Osteoblast (primary cell): ENCODE results near the gene POT1. TPM values are rescaled to one million over a fixed set of nuclear protein-coding genes. Genes with fewer than 3 reads are reported as not detected.
A peak's percentile ranks its signal among the peaks of the same experiment; 100 is the strongest.

Experiments used
- DNase-seq: peaks from one replicate; pipeline ENCODE4 v3.0.0; 2011; ENCODE audit warnings: low spot score, mixed read lengths; ENCODE audit not compliant: insufficient read length; ENCODE audit errors: missing footprints
- H2AFZ ChIP-seq: 2 replicates; pipeline ENCODE4 v1.6.0; 2011; ENCODE audit warnings: mild to moderate bottlenecking, low read length
- H3K27ac ChIP-seq: 2 replicates; pipeline ENCODE4 v1.5.1; 2011; ENCODE audit warnings: mild to moderate bottlenecking, low read depth, low read length, moderate library complexity
- H3K27me3 ChIP-seq: 2 replicates; pipeline ENCODE4 v1.6.0; 2012; ENCODE audit warnings: mild to moderate bottlenecking, control low read depth, inconsistent platforms, low read length, moderate library complexity; ENCODE audit not compliant: insufficient read depth
- H3K36me3 ChIP-seq: 2 replicates; pipeline ENCODE4 v1.5.1; 2011; ENCODE audit warnings: mild to moderate bottlenecking, low read length, control low read depth, moderate library complexity; ENCODE audit not compliant: insufficient read depth
- H3K4me1 ChIP-seq: 2 replicates; pipeline ENCODE4 v1.5.1; 2011; ENCODE audit warnings: mild to moderate bottlenecking, low read length, control low read depth, moderate library complexity; ENCODE audit not compliant: insufficient read depth
- H3K4me2 ChIP-seq: 2 replicates; pipeline ENCODE4 v1.6.0; 2011; ENCODE audit warnings: mild to moderate bottlenecking, low read length; ENCODE audit not compliant: insufficient read depth
- H3K4me3 ChIP-seq: fragments of 200-600 bp; sonication (generic); 3 replicates; pipeline ENCODE4 v1.5.1; 2012; ENCODE audit warnings: mild to moderate bottlenecking, low read length, inconsistent platforms; ENCODE audit not compliant: insufficient read depth
- H3K79me2 ChIP-seq: 2 replicates; pipeline ENCODE4 v1.6.0; 2012; ENCODE audit warnings: mild to moderate bottlenecking, low read length, control low read depth, inconsistent platforms; ENCODE audit not compliant: insufficient read depth
- H3K9me3 ChIP-seq: 2 replicates; pipeline ENCODE4 v1.5.1; 2011; ENCODE audit warnings: low read depth, low read length, control low read depth
- H4K20me1 ChIP-seq: 2 replicates; pipeline ENCODE4 v1.6.0; 2012; ENCODE audit warnings: mild to moderate bottlenecking, low read length, control low read depth; ENCODE audit not compliant: insufficient read depth
- total RNA-seq: library from RNA; depleted of rRNA; stranded (reverse); fragments of >200 nt; gene quantifications from 2 replicates; pipeline ENCODE4 v1.2.3, GENCODE V29; 2012
- TF ChIP-seq, protein P1 (sequence below): IDR thresholded peaks from 2 replicates; pipeline ENCODE4 v1.5.1; 2011; ENCODE audit warnings: mild to moderate bottlenecking, low read depth, low read length, moderate library complexity; ENCODE audit errors: extremely low read depth

POT1 gene
- total RNA-seq, 1 donor, result 23.5 TPM

- Histone ChIP-seq H3K27me3 (no peaks in the 10 kb centered on the region), H3K4me3 (no peak overlapping the region), H4K20me1 (no peaks in the 10 kb centered on the region), H3K36me3 (no peaks in the 10 kb centered on the region), H3K9me3 (no peaks in the 10 kb centered on the region), H3K4me1 (no peaks in the 10 kb centered on the region), H3K79me2 (no peaks in the 10 kb centered on the region), H3K4me2 (no peak overlapping the region), H2AFZ (no peak overlapping the region), H3K27ac (no peak overlapping the region)
- TF ChIP-seq, protein P1, sequence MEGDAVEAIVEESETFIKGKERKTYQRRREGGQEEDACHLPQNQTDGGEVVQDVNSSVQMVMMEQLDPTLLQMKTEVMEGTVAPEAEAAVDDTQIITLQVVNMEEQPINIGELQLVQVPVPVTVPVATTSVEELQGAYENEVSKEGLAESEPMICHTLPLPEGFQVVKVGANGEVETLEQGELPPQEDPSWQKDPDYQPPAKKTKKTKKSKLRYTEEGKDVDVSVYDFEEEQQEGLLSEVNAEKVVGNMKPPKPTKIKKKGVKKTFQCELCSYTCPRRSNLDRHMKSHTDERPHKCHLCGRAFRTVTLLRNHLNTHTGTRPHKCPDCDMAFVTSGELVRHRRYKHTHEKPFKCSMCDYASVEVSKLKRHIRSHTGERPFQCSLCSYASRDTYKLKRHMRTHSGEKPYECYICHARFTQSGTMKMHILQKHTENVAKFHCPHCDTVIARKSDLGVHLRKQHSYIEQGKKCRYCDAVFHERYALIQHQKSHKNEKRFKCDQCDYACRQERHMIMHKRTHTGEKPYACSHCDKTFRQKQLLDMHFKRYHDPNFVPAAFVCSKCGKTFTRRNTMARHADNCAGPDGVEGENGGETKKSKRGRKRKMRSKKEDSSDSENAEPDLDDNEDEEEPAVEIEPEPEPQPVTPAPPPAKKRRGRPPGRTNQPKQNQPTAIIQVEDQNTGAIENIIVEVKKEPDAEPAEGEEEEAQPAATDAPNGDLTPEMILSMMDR, result no peak
- DNase-seq, result no peak
These were observed 5.2 kb upstream of the POT1 start for GRCh38 chr7:124934841-124935240.

DNA sequence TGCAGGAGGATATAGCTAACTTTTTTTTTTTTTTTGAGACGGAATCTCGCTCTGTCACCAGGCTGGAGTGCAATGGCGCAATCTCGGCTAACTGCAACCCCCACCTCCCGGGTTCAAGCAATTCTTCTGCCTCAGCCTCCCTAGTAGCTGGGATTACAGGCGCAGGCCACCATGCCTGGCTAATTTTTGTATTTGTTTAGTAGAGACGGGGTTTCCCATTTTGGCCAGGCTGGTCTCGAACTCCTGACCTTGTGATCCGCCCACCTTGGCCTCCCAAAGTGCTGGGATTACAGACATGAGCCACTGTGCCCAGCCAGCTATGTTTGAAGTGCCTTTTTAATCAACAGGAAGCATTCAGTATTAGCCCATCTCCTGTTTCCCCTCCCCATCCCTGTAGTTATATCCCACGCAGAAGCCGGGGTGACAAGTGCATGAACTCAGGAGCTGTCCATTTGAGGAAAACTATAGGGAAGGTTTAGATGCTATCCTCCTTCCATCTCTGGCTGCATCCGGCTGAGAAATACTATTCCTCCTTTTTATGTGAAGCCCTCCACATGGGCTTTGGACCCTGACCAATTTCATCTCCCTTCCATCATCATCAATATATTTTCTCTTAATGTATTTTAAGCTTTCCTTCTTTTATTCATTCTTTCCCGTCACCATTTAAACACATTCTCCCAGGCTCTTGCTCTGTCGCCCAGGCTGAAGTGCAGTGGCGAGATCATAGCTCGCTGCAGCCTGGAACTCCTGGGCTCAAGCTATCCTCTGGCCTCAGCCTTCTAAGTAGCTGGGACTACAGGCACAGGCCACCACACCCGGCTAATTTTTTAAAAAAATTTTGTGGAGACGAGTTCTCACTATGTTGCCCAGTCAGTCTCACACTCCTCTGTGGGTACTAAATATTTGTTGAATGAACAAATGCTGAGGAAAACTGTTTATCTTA is 1.3 kb upstream of the POT1 start:
- no peak overlapping the region for H3K27ac ChIP-seq
- no peaks in the 10 kb centered on the region for H4K20me1 ChIP-seq
- peak; percentile 10 for DNase-seq
- H3K79me2 ChIP-seq, result peaks cover 31% of the 10 kb centered on the region
- no peak overlapping the region for H3K4me2 ChIP-seq
- no peak overlapping the region for H2AFZ ChIP-seq
- H3K27me3 ChIP-seq, result no peaks in the 10 kb centered on the region
- H3K36me3 ChIP-seq, result peaks cover 3% of the 10 kb centered on the region
- H3K4me1 ChIP-seq, result peaks cover 6% of the 10 kb centered on the region
- no peaks in the 10 kb centered on the region for H3K9me3 ChIP-seq
- TF ChIP-seq, protein P1, result no peak
- no peak overlapping the region for H3K4me3 ChIP-seq

GRCh38 chr7:124930173-124930623 is 573 bp upstream of the POT1 start:
- peak overlapping the region; percentile 90 for H2AFZ ChIP-seq
- H3K9me3 ChIP-seq, result no peaks in the 10 kb centered on the region
- TF ChIP-seq, protein P1, result no peak
- no peaks in the 10 kb centered on the region for H3K27me3 ChIP-seq
- peak overlapping the region; percentile 87 for H3K4me2 ChIP-seq
- no peak for DNase-seq
- H3K36me3 ChIP-seq, result peaks cover 3% of the 10 kb centered on the region
- H3K79me2 ChIP-seq, result peaks cover 39% of the 10 kb centered on the region
- H3K4me1 ChIP-seq, result peaks cover 6% of the 10 kb centered on the region
- no peaks in the 10 kb centered on the region for H4K20me1 ChIP-seq
- H3K4me3 ChIP-seq, result peak overlapping the region; percentile 85
- peak overlapping the region; percentile 88 for H3K27ac ChIP-seq

- H3K9me3 ChIP-seq, result no peaks in the 10 kb centered on the region
- peaks cover 6% of the 10 kb centered on the region for H3K4me1 ChIP-seq
- H3K4me2 ChIP-seq, result no peak overlapping the region
- H3K79me2 ChIP-seq, result peaks cover 78% of the 10 kb centered on the region
- no peaks in the 10 kb centered on the region for H3K27me3 ChIP-seq
- H2AFZ ChIP-seq, result no peak overlapping the region
- no peaks in the 10 kb centered on the region for H4K20me1 ChIP-seq
- H3K4me3 ChIP-seq, result no peak overlapping the region
- H3K27ac ChIP-seq, result no peak overlapping the region
- TF ChIP-seq, protein P1, result no peak
- H3K36me3 ChIP-seq, result peaks cover 3% of the 10 kb centered on the region
- no peak for DNase-seq
These were observed 4.7 kb downstream of the POT1 start for GRCh38 chr7:124924906-124925305.
